Mononuclear cell (primary cell): ENCODE results near the gene CHMP4B. TPM values are rescaled to one million over a fixed set of nuclear protein-coding genes. Genes with fewer than 3 reads are reported as not detected.

Source experiments
- H3K27me3 ChIP-seq: 2 replicates; pipeline ENCODE4 v1.6.0; 2011; ENCODE audit warnings: low read length, control low read depth; ENCODE audit not compliant: insufficient read depth
- H3K4me1 ChIP-seq: 2 replicates; pipeline ENCODE4 v1.5.1; 2011; ENCODE audit warnings: mild to moderate bottlenecking, low read length, control low read depth; ENCODE audit not compliant: insufficient read depth
- H3K4me3 ChIP-seq: 2 replicates; pipeline ENCODE4 v1.5.1; 2011; ENCODE audit warnings: mild to moderate bottlenecking, low read length, moderate library complexity
- H3K9me3 ChIP-seq: 2 replicates; pipeline ENCODE4 v1.5.1; 2011; ENCODE audit warnings: low read depth, mild to moderate bottlenecking, control low read depth, low read length
- total RNA-seq: library from RNA; depleted of rRNA; stranded (reverse); fragments of >200 nt; gene quantifications from one replicate; pipeline ENCODE4 v1.2.3, GENCODE V29; 2012

The CHMP4B gene
- total RNA-seq, 1 donor: 67.0 TPM

DNA sequence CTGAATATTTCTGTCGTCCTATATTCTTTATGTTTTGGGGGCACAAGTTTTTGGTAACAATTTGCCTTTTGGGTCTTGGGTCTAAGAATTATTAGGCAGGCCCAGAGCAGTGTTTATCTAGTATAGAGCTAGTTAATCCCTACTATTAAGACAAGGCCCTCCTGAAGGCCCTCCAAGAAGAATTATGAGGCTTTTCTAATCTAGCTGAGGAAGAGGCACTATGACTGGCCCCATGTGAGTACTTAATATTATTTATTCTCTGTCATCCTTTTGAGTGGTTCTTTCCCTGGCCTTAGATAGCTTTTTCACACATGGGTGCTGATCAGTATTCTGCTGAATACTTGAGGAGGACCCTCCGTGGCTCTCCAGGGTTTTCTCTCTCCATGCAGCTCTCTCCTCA is 25.1 kb downstream of the CHMP4B start:
- Histone ChIP-seq H3K4me1 (peaks cover 45% of the 10 kb centered on the region), H3K27me3 (no peaks in the 10 kb centered on the region), H3K4me3 (no peak overlapping the region), H3K9me3 (no peaks in the 10 kb centered on the region)

DNA sequence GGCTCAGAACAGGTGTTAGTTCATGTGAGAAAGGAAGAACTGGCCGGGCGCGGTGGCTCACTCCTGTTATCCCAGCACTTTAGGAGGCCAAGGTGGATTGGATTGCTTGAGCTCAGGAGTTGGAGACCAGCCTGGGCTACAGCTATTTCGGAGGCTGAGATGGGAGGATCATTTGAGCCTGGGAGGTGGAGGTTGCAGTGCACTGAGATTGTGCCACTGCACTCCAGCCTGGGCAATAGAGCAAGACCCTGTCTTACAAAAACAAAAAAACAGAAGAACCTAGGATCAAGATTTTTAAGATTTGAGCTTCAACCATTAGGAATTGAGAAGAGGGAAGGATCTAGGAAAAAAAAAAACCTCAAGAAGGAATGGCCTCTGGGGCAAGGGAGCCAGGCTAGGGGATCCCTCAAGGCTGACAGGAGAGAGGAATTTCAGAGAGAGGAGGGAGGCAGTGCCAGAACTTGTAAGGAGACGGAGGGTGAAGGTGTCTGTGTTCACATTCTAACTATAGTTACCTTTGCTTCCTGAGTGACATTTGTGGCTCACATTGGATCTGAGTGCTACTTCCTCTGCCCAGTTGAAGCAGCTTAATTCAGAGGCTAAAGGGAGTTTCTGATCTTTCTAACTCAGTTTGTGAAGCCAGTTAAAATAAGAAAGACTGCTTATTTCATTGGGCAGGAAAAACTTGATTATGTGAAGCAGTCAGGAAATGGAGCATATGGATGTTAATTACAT is 26.1 kb downstream of the CHMP4B start:
- peaks cover 55% of the 10 kb centered on the region for H3K4me1 ChIP-seq

DNA sequence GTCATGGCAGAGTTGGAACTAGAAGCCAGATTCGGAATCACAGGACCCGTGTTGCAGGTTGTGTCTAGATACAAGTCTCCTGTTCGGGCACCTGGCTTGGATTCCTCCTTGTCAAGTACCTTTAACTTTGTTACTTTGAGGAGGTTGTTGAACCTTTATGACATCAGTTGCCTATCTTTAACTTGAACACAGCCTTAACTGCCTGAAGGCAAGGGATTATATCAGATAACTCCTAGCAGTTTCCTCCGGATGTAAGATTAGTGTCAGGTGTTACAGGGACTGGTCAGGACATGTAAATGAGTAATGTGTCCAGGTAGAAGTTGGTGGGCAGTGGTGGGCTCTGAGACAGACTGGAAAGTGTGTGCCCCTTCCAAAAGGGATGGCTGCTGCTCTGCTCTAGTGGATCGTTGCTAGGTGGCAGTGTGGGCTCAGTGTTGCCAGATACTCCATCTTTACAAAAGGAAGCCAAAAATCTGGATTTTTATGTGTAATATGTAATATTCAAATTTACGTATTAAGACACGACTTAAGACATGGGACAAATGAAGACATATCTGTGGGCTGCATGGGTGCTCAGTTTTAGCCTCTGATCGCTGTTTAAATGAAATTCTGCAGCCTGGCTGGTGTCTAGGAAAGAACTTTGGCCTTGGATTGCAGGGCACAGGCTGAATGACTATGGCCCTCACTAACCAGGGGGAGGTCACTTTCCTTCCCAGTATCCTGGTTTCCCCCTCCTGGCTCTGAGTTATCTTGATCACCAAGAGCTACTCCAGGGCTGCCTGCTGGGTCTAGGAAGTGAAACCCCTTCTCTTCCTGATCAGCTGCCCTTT is 27.1 kb downstream of the CHMP4B start:
- H3K27me3 ChIP-seq: no peaks in the 10 kb centered on the region
- H3K9me3 ChIP-seq: no peaks in the 10 kb centered on the region
- peaks cover 65% of the 10 kb centered on the region for H3K4me1 ChIP-seq
- H3K4me3 ChIP-seq: no peak overlapping the region

More for the DNA sequence above, 26.1 kb downstream of the CHMP4B start:
- Histone ChIP-seq H3K9me3 (no peaks in the 10 kb centered on the region), H3K4me3 (no peak overlapping the region), H3K27me3 (no peaks in the 10 kb centered on the region)

DNA sequence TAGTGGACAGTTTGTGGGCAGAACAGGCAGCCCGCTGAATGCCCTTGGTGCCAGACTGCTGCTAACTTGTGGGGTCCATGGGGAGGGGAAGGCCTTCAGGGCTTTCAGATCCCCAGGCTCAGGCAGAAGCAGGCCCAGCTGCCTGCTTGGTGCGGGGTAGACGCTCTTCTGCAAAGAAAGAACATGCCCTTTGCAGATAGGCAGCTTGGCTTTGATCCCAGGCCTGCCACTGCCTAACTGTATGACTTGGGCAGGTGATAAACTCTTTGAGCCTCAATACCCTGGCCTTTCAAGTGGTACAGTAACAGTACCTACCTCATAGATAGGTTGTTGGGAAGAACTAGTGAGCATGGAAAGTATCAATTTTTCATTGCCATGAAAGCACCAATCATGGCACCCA is 28.4 kb downstream of the CHMP4B start:
- H3K27me3 ChIP-seq: no peaks in the 10 kb centered on the region
- no peak overlapping the region for H3K4me3 ChIP-seq
- H3K9me3 ChIP-seq: no peaks in the 10 kb centered on the region
- peaks cover 74% of the 10 kb centered on the region for H3K4me1 ChIP-seq

DNA sequence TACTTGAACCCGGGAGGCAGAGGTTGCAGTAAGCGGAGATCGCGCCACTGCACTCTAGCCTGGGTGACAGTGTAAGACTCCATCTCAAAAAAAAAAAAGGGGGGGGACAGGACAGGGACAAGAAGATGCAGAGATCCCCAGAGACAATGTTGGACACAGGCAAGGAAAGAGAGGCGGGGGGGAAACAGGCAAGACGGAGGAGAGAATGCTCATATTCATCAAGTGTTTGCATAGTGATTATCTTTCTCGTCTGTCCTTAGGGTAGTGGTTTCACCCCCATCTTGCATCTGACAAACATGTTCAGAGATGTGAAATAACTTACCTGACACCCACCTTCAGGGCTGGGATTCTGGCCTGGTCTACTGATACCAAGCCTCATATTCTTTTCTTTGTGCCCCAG is 29.0 kb downstream of the CHMP4B start:
- Histone ChIP-seq H3K4me1 (peaks cover 74% of the 10 kb centered on the region), H3K9me3 (no peaks in the 10 kb centered on the region)

DNA sequence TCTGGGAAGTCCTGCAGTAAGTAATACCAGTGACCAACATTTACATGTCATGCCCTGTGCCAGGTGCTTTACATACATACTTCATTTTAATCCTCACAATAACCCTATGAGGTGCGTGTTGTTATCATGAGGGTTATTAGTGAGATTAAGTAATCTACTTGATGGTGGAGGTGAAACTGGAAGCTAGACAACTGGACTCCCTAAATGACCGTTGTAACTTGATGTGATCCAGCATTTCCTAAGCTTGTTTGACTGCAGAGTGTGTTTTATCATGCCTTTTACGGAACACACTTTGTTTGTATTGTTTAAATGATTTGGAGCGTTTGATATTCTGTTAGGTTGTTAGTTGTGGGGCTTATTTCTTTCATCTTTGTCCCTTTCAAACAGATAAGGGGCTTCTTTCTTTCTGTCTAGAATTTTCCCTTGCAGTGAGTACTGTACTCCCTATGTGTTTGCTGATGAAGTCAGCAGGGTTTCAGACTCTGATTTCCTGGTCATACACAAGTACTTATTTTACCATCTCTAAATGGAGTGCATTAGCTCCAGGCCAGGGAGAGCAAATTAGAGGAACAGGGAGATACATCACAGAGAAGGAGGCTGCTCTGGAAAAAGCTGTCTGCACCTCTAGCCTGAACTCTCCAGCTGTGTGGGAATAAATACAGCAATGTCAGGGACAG is 29.7 kb downstream of the CHMP4B start:
- H3K4me3 ChIP-seq: no peak overlapping the region
- H3K27me3 ChIP-seq: no peaks in the 10 kb centered on the region
- H3K9me3 ChIP-seq: no peaks in the 10 kb centered on the region
- peaks cover 74% of the 10 kb centered on the region for H3K4me1 ChIP-seq

More for the DNA sequence above, 29.0 kb downstream of the CHMP4B start:
- Histone ChIP-seq H3K4me3 (no peak overlapping the region), H3K27me3 (no peaks in the 10 kb centered on the region)

DNA sequence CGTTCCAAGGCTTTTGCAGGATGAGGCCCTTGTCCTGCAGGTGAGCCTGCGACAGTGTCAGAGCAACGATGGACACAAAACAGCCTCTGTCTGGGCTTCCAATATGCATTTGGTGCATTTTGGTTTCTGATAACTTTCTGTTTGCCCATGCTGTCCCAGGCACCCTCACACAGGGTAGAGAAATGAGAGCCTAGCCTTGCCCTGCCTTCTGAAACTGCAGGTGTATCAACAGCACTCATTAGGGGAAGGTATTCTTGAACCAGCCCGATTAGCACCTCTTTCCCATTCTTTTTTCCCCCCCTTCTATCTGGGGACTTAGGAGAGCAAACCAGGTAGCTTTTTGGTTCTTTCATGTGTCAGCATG is 30.3 kb downstream of the CHMP4B start:
- Histone ChIP-seq H3K4me3 (no peak overlapping the region), H3K27me3 (no peaks in the 10 kb centered on the region), H3K9me3 (no peaks in the 10 kb centered on the region), H3K4me1 (peaks cover 73% of the 10 kb centered on the region)

DNA sequence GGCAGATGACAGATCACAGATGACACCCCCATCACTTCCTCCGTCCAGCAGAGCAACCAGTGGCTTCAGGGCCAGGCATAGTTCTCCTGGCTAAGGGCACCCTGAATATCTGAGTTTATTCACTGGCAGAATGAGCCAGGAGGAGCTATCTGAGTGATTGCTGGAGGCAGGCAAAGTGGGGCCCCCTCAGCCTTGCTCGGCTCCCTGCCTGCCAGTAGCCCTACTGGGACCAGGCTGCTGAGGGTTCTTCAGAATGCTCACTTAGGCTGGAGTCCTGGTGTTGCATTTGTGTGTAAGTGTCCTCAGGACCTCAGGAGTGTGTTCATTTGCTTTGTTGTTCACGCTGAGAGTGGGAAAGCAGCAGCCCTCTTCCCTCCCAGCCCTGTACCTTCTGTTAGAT is 31.2 kb downstream of the CHMP4B start:
- no peak overlapping the region for H3K4me3 ChIP-seq
- peaks cover 69% of the 10 kb centered on the region for H3K4me1 ChIP-seq
- no peaks in the 10 kb centered on the region for H3K9me3 ChIP-seq
- no peaks in the 10 kb centered on the region for H3K27me3 ChIP-seq

DNA sequence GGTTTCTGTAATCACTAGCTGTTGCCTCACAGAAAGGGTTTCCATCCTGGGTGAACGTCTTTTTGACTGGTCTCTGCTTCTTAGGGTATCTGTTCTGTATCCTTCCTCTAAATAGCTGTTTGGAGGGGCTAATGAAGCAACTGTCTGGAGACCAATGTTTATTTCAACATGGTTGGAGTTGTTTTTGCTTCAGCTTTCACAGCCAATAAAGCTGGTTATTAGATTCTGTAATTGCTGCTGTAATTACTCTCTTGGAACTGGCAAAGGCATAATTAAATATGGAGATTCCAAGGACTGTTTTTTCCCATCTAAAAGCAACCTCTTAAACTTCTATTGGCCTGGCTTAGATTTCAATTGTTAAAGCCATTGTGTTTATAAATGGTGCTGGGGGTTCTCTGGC is 31.9 kb downstream of the CHMP4B start:
- Histone ChIP-seq H3K4me1 (peaks cover 62% of the 10 kb centered on the region), H3K9me3 (no peaks in the 10 kb centered on the region), H3K4me3 (no peak overlapping the region), H3K27me3 (no peaks in the 10 kb centered on the region)

DNA sequence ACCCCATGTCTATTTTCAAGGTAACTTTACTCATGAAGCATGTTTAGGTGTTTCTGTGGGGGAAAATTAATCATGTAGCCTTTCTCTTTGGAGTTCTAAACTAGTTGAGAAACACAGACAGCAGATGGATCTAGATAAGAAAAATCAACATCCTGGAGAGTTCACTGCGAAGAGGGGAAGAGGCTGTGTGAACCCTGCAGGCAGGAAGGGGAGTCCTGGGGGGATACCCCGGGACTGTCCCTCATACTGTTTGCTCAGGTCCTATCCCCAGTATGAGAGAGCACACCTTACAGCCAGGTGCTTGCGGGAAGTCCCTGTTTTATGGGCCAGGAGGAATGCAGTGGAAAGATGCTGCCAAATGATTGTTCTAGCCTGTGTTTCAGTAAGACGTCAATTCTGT is 32.7 kb downstream of the CHMP4B start:
- no peaks in the 10 kb centered on the region for H3K27me3 ChIP-seq
- no peaks in the 10 kb centered on the region for H3K9me3 ChIP-seq
- no peak overlapping the region for H3K4me3 ChIP-seq
- H3K4me1 ChIP-seq: peaks cover 61% of the 10 kb centered on the region

DNA sequence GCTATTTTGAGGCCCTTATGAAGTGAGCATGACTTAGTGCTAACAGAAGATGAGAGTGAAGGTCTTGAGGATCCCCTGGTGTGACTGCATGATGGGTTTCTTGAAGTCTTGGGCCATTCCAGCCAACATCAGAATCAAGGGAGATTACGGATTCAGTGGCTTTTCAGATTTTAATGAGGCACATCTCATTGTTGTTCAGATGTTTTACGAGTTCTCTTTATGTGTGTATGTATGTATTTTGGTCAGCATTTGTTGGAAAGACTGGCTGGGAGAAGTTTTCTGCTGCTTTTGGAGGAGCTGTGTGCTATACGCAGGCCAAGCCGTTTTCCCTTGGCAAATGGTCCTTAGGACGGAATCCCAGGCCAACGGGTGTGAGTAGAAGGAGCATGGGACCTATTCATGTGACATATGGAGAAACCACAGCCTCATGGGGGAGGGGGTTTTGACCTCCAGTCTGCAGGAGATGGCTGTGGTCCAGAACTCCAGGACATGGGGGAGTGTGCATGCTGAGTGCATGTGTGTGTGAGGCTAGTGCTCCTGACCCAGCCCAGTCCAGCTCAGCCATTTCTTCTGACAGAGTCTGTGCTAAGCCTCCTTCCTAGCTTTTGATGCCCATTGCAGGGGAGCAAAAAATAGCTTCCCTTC is 35.3 kb downstream of the CHMP4B start:
- H3K4me1 ChIP-seq: peaks cover 49% of the 10 kb centered on the region
- H3K27me3 ChIP-seq: no peaks in the 10 kb centered on the region
- no peaks in the 10 kb centered on the region for H3K9me3 ChIP-seq
- H3K4me3 ChIP-seq: no peak overlapping the region

DNA sequence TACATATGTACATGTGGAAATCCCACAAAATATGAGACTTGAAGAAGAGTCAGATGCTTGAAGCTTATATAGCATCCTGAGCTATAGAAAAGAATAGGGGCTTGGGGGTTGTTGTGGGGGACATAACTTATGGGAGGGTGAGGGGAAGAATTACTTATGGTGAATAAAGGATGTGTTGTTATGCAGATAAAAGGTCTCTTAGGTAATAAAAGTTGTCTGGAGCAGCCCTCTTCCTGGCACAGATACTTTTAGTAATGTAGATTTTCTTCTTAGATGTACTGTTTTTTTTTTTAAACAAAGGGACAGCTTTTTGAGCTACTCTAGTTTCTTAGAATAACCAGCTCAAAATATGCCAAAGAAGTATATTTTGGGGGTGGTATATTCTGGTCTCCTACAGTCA is 35.9 kb downstream of the CHMP4B start:
- Histone ChIP-seq H3K9me3 (no peaks in the 10 kb centered on the region), H3K27me3 (no peaks in the 10 kb centered on the region), H3K4me3 (no peak overlapping the region), H3K4me1 (peaks cover 43% of the 10 kb centered on the region)

DNA sequence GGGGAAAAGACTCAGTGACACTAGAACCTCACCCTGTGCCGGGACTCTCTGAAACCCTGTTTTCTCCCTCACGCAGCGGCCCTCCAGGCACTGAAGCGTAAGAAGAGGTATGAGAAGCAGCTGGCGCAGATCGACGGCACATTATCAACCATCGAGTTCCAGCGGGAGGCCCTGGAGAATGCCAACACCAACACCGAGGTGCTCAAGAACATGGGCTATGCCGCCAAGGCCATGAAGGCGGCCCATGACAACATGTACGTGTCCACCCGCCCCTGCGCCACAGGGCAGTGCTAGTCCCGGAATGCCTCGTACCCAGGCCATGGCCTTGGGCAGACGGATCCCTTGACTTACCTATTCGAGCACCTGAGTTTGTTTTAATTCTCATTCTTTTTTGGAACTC is 37.2 kb downstream of the CHMP4B start:
- H3K4me3 ChIP-seq: no peak overlapping the region
- no peaks in the 10 kb centered on the region for H3K9me3 ChIP-seq
- H3K4me1 ChIP-seq: peaks cover 39% of the 10 kb centered on the region

DNA sequence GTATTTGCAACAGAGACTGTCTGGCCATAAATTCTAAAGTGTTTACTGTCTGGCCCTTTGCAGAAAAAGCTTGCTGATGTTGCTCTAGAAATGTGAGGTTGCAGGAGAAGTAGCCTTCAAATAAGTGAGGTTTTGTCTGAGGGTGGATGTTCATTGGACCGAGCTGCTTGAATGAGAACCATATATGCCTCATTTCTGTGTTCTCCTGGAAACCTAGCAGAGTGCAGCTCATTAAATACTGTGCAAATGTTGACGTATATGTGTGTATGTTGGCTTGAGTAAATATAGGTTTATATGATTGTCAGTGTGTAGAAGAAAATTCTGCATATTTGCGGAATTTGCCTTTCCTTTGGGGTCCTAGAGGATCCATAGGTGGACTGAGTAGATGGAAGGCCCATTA is 39.0 kb downstream of the CHMP4B start:
- no peaks in the 10 kb centered on the region for H3K9me3 ChIP-seq
- no peaks in the 10 kb centered on the region for H3K27me3 ChIP-seq
- no peak overlapping the region for H3K4me3 ChIP-seq
- peaks cover 31% of the 10 kb centered on the region for H3K4me1 ChIP-seq

More for the DNA sequence above, 37.2 kb downstream of the CHMP4B start:
- H3K27me3 ChIP-seq: no peaks in the 10 kb centered on the region
